ENCODE data around the gene MYRFL. TPM values are rescaled to one million over a fixed set of nuclear protein-coding genes. Genes with fewer than 3 reads are reported as not detected.
"Not testable (repeated sequence)": the region's sequence is repeated elsewhere in the genome, so short reads cannot be mapped to it uniquely, and the experiment has no call there.

The MYRFL gene
- total RNA-seq = not detected
- not detected for polyA plus RNA-seq

GRCh38 chr12:69824966-69825560 is at the start of gene MYRFL:
Gene MYRFL, plus strand, starts transcription at chr12:69825227. Its CDS starts 291 bp downstream, at chr12:69825518.
- Mint-ChIP-seq H3K4me1 (no peaks in the 10 kb centered on the region), H3K27me3 (peaks cover 8% of the 10 kb centered on the region), H3K9me3 (no peaks in the 10 kb centered on the region), H3K4me3 (no peak within 1 kb of the TSS), H3K36me3 (no peaks in the 10 kb centered on the region), H3K27ac (no peak within 1 kb of the TSS)
- no peak for DNase-seq
- H3K9me3 ChIP-seq (ENCODE audit: control insufficient read depth in 2 of 2, low read length in 2 of 2) = no peaks in the 10 kb centered on the region
- H3K36me3 ChIP-seq (ENCODE audit: control insufficient read depth, insufficient read depth, low read length) = no peaks in the 10 kb centered on the region
- H3K4me3 ChIP-seq (ENCODE audit: low read depth, low read length) = no peak within 1 kb of the TSS
- peaks cover 7% of the 10 kb centered on the region for H3K27me3 ChIP-seq (ENCODE audit: control insufficient read depth, insufficient read depth, low read length)
- H3K27ac ChIP-seq (ENCODE audit: insufficient read depth, low read length, poor library complexity, severe bottlenecking) = no peak within 1 kb of the TSS
- H3K4me1 ChIP-seq (ENCODE audit: control insufficient read depth, insufficient read depth, low read length, poor library complexity, severe bottlenecking) = no peaks in the 10 kb centered on the region
- no peak for ATAC-seq (ENCODE audit: low read depth in 2 of 2)

- Histone ChIP-seq H3K36me3 (ENCODE audit: control insufficient read depth, insufficient read depth, low read length) (peaks cover 4% of the 10 kb centered on the region), H3K4me1 (ENCODE audit: control insufficient read depth, insufficient read depth, low read length, poor library complexity, severe bottlenecking) (no peaks in the 10 kb centered on the region), H3K9me3 (ENCODE audit: control insufficient read depth in 2 of 2, low read length in 2 of 2) (no peaks in the 10 kb centered on the region), H3K4me3 (ENCODE audit: low read depth, low read length) (no peak overlapping the region), H3K27me3 (ENCODE audit: control insufficient read depth, insufficient read depth, low read length) (no peaks in the 10 kb centered on the region), H3K27ac (ENCODE audit: insufficient read depth, low read length, poor library complexity, severe bottlenecking) (no peak overlapping the region)
- Mint-ChIP-seq H3K9me3 (peaks cover 0 to 9% (median 3%) of the 10 kb centered on the region in 7 donors), H3K4me3 (no peak overlapping the region), H3K36me3 (peaks cover 38% of the 10 kb centered on the region), H3K27me3 (no peaks in the 10 kb centered on the region), H3K4me1 (peaks cover 1 to 28% (median 10%) of the 10 kb centered on the region in 4 donors), H3K27ac (no peak overlapping the region)
- DNase-seq = peak in 1 of 3 donors; percentile 19
- no peak for ATAC-seq (ENCODE audit: low read depth in 2 of 2)
These were observed 45.1 kb upstream of the MYRFL start for GRCh38 chr12:69779928-69780327.

GRCh38 chr12:69783365-69783764 is 41.7 kb upstream of the MYRFL start:
- H3K27ac Mint-ChIP-seq = no peak overlapping the region
- DNase-seq = no peak
- no peaks in the 10 kb centered on the region for H3K9me3 ChIP-seq (ENCODE audit: control insufficient read depth in 2 of 2, low read length in 2 of 2)
- no peak overlapping the region for H3K4me3 Mint-ChIP-seq
- H3K27me3 ChIP-seq (ENCODE audit: control insufficient read depth, insufficient read depth, low read length) = no peaks in the 10 kb centered on the region
- peaks cover 17% of the 10 kb centered on the region for H3K36me3 ChIP-seq (ENCODE audit: control insufficient read depth, insufficient read depth, low read length)
- no peaks in the 10 kb centered on the region for H3K4me1 ChIP-seq (ENCODE audit: control insufficient read depth, insufficient read depth, low read length, poor library complexity, severe bottlenecking)
- H3K27ac ChIP-seq (ENCODE audit: insufficient read depth, low read length, poor library complexity, severe bottlenecking) = no peak overlapping the region
- no peaks in the 10 kb centered on the region for H3K27me3 Mint-ChIP-seq
- peaks cover 0 to 9% (median 6%) of the 10 kb centered on the region in 7 donors for H3K9me3 Mint-ChIP-seq
- no peak for ATAC-seq (ENCODE audit: low read depth in 2 of 2)
- no peak overlapping the region for H3K4me3 ChIP-seq (ENCODE audit: low read depth, low read length)
- H3K36me3 Mint-ChIP-seq = peaks cover 60% of the 10 kb centered on the region
- H3K4me1 Mint-ChIP-seq = peaks cover 5 to 41% (median 10%) of the 10 kb centered on the region in 4 donors

DNA sequence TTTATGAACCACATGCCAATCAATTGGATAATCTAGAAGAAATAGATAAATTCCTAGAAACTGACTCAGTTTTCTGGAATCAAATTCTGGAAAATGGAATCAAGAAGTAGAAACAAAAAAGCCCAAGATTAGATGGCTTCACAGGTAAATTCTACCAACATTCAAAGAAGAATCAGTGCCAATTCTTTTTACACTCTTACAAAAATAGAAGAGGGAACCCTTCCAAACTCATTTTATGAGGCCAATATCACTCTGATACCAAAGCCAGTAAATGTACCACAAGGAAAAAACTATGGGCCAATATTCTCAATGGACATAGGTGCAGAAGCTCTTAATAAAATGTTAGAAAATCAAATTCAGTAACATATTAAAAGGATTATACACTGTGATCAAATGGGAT is 35.7 kb upstream of the MYRFL start:
- no peak for DNase-seq
- Mint-ChIP-seq H3K4me1 (peaks cover 0 to 21% (median 2%) of the 10 kb centered on the region in 4 donors), H3K9me3 (peaks cover 1 to 32% (median 12%) of the 10 kb centered on the region in 7 donors), H3K36me3 (peaks cover 68% of the 10 kb centered on the region), H3K27ac (no peak overlapping the region), H3K27me3 (no peaks in the 10 kb centered on the region), H3K4me3 (no peak overlapping the region)
- peaks cover 8 to 14% of the 10 kb centered on the region in 2 experiments for H3K9me3 ChIP-seq (ENCODE audit: control insufficient read depth in 2 of 2, low read length in 2 of 2)
- no peak overlapping the region for H3K4me3 ChIP-seq (ENCODE audit: low read depth, low read length)
- H3K27me3 ChIP-seq (ENCODE audit: control insufficient read depth, insufficient read depth, low read length) = no peaks in the 10 kb centered on the region
- H3K36me3 ChIP-seq (ENCODE audit: control insufficient read depth, insufficient read depth, low read length) = peaks cover 13% of the 10 kb centered on the region
- H3K4me1 ChIP-seq (ENCODE audit: control insufficient read depth, insufficient read depth, low read length, poor library complexity, severe bottlenecking) = no peaks in the 10 kb centered on the region
- no peak for ATAC-seq (ENCODE audit: low read depth in 2 of 2)
- no peak overlapping the region for H3K27ac ChIP-seq (ENCODE audit: insufficient read depth, low read length, poor library complexity, severe bottlenecking)

- Mint-ChIP-seq H3K9me3 (peaks cover 4 to 32% (median 12%) of the 10 kb centered on the region in 7 donors), H3K27me3 (no peaks in the 10 kb centered on the region), H3K27ac (no peak overlapping the region), H3K4me1 (peaks cover 0 to 12% (median 0%) of the 10 kb centered on the region in 4 donors), H3K36me3 (peaks cover 69% of the 10 kb centered on the region), H3K4me3 (no peak overlapping the region)
- DNase-seq (no peak), ATAC-seq (ENCODE audit: low read depth in 2 of 2) (no peak)
- H3K36me3 ChIP-seq (ENCODE audit: control insufficient read depth, insufficient read depth, low read length) = peaks cover 10% of the 10 kb centered on the region
- H3K27ac ChIP-seq (ENCODE audit: insufficient read depth, low read length, poor library complexity, severe bottlenecking) = no peak overlapping the region
- H3K27me3 ChIP-seq (ENCODE audit: control insufficient read depth, insufficient read depth, low read length) = no peaks in the 10 kb centered on the region
- no peak overlapping the region for H3K4me3 ChIP-seq (ENCODE audit: low read depth, low read length)
- no peaks in the 10 kb centered on the region for H3K4me1 ChIP-seq (ENCODE audit: control insufficient read depth, insufficient read depth, low read length, poor library complexity, severe bottlenecking)
- H3K9me3 ChIP-seq (ENCODE audit: control insufficient read depth in 2 of 2, low read length in 2 of 2) = peaks cover 8 to 14% of the 10 kb centered on the region in 2 experiments
These were observed 32.5 kb upstream of the MYRFL start for GRCh38 chr12:69792533-69792932.

- Mint-ChIP-seq H3K36me3 (peaks cover 51% of the 10 kb centered on the region), H3K9me3 (peaks cover 0 to 23% (median 9%) of the 10 kb centered on the region in 7 donors)
- not testable (repeated sequence) for H3K4me1 Mint-ChIP-seq; H3K27me3 Mint-ChIP-seq; H3K36me3 ChIP-seq (ENCODE audit: control insufficient read depth, insufficient read depth, low read length); H3K27ac ChIP-seq (ENCODE audit: insufficient read depth, low read length, poor library complexity, severe bottlenecking); H3K4me3 ChIP-seq (ENCODE audit: low read depth, low read length); ATAC-seq (ENCODE audit: low read depth in 2 of 2); H3K27me3 ChIP-seq (ENCODE audit: control insufficient read depth, insufficient read depth, low read length); DNase-seq; H3K4me1 ChIP-seq (ENCODE audit: control insufficient read depth, insufficient read depth, low read length, poor library complexity, severe bottlenecking); H3K27ac Mint-ChIP-seq; H3K9me3 ChIP-seq (ENCODE audit: control insufficient read depth in 2 of 2, low read length in 2 of 2); H3K4me3 Mint-ChIP-seq
These were observed 17.7 kb upstream of the MYRFL start for GRCh38 chr12:69807101-69807897.

DNA sequence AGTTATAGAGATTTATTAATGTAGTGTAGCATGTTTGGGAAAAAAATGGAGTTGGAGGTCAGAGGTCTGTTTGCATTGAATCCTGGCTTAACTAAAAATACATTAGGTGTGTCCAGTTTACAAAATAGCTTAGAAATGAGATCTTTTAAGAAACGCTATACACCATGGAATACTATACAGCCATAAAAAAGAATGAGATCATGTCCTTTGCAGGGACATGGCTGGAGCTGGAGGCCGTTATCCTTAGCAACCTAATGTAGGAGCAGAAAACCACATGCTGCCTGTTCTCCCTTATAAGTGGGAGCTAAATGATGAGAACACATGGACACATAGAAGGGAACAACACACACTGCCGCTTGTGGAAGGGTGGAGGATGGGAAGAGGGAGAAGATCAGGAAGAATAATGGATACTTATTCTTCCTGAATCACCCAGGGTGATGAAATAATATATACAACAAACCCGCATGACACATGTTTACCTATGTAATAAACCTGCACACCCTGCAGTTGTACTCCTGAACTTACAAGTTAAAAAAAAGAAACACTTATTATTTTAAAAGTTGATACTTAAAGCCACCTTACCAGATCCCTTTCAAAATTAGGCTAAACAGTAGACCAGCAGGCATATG is 14.0 kb upstream of the MYRFL start:
- no peak overlapping the region for H3K4me3 Mint-ChIP-seq
- no peaks in the 10 kb centered on the region for H3K4me1 Mint-ChIP-seq
- no peaks in the 10 kb centered on the region for H3K27me3 Mint-ChIP-seq
- no peak for DNase-seq
- H3K27me3 ChIP-seq (ENCODE audit: control insufficient read depth, insufficient read depth, low read length) = no peaks in the 10 kb centered on the region
- H3K36me3 Mint-ChIP-seq = peaks cover 59% of the 10 kb centered on the region
- no peak overlapping the region for H3K27ac Mint-ChIP-seq
- H3K4me3 ChIP-seq (ENCODE audit: low read depth, low read length) = no peak overlapping the region
- peaks cover 0 to 4% of the 10 kb centered on the region in 2 experiments for H3K9me3 ChIP-seq (ENCODE audit: control insufficient read depth in 2 of 2, low read length in 2 of 2)
- H3K27ac ChIP-seq (ENCODE audit: insufficient read depth, low read length, poor library complexity, severe bottlenecking) = no peak overlapping the region
- H3K9me3 Mint-ChIP-seq = peaks cover 0 to 16% (median 9%) of the 10 kb centered on the region in 7 donors
- no peak for ATAC-seq (ENCODE audit: low read depth in 2 of 2)
- H3K36me3 ChIP-seq (ENCODE audit: control insufficient read depth, insufficient read depth, low read length) = peaks cover 2% of the 10 kb centered on the region
- no peaks in the 10 kb centered on the region for H3K4me1 ChIP-seq (ENCODE audit: control insufficient read depth, insufficient read depth, low read length, poor library complexity, severe bottlenecking)
